ENCODE data around the gene FNDC7. TPM values are rescaled to one million over a fixed set of nuclear protein-coding genes. Genes with fewer than 3 reads are reported as not detected.

Gene FNDC7
- total and polyA plus RNA-seq, 9 of the 15 experiments (the other 6 are each of a cell fraction or from before 2014, with no cell fraction given), result not detected

GRCh38 chr1:108670131-108670773 is 42.5 kb upstream of the FNDC7 start:
- no peaks in the 10 kb centered on the region for H3K36me3 ChIP-seq (ENCODE audit: control insufficient read depth, insufficient read depth, low read length)
- H3K9me3 ChIP-seq (replicated peaks; ENCODE audit: control insufficient read depth, insufficient read depth, low read depth, low read length), result no peaks in the 10 kb centered on the region
- no peak overlapping the region for H3K4me3 ChIP-seq
- no peak overlapping the region; a peak in 1 of 4 replicates for H3K9ac ChIP-seq (ENCODE audit: insufficient read depth in 1 of 2, low read depth in 2 of 2, low read length in 2 of 2)
- FAIRE-seq, result no peak
- no peaks in the 10 kb centered on the region for H3K4me1 ChIP-seq (replicated peaks in 1 of 2; ENCODE audit: control insufficient read depth in 2 of 2, insufficient read depth in 2 of 2, low read length in 2 of 2)
- ChIA-PET CTCF (ENCODE audit: low intra/inter-chr PET ratio) (no interaction called here), POLR2A (no interaction called here)
- H4K20me1 ChIP-seq (replicated peaks; ENCODE audit: control insufficient read depth, insufficient read depth, low read length), result no peaks in the 10 kb centered on the region
- DNase-seq (ENCODE audit: extremely low read depth in 1 of 4, low spot score in 3 of 4), result no peak
- intact Hi-C loops (cut with micrococcal nuclease) (no loop called here), in situ Hi-C loops (cut with MboI) (no loop called here)
- ATAC-seq, result peak; percentile 45
- BruUV-seq (replicated peaks), result no TSS peak
- 48% methylated on average over 5 of the region's 5 CpGs for WGBS (ENCODE audit: insufficient coverage, low coverage, missing lambda C conversion rate)
- H3K79me2 ChIP-seq (ENCODE audit: control insufficient read depth, insufficient read depth, low read length), result no peaks in the 10 kb centered on the region
- no peak overlapping the region for H3K4me2 ChIP-seq (ENCODE audit: insufficient read depth, low read length)
- H2AFZ ChIP-seq (ENCODE audit: low read depth, low read length), result no peak overlapping the region
- H3K9me1 ChIP-seq (ENCODE audit: control insufficient read depth, insufficient read depth, low read length), result no peaks in the 10 kb centered on the region
- no peaks in the 10 kb centered on the region for H3K27me3 ChIP-seq (ENCODE audit: control insufficient read depth in 2 of 2, insufficient read depth in 2 of 2, low read length in 2 of 2)
- H3K27ac ChIP-seq (ENCODE audit: extremely low read depth, low read depth, low read length), result no peak overlapping the region
- no peak for TF ChIP-seq KLF16 (IDR thresholded peaks at IDR 0.05)
- TF ChIP-seq ARID3B (CRISPR knock-in tag; IDR thresholded peaks at IDR 0.05; ENCODE audit: borderline replicate concordance), result no peak
- no peak for TF ChIP-seq ZNF76 (CRISPR knock-in tag; IDR thresholded peaks at IDR 0.05; ENCODE audit: borderline replicate concordance)
- TF ChIP-seq NRF1 (conservative IDR thresholded peaks at IDR 0.05 in 1 of 2, IDR thresholded peaks at IDR 0.05 in 1 of 2), result no peak
- no peak for TF ChIP-seq RAD21 (CRISPR knock-in tag; conservative IDR thresholded peaks at IDR 0.05 in 1 of 2, IDR thresholded peaks at IDR 0.05 in 1 of 2)
- no peak for TF ChIP-seq ILF3 (IDR thresholded peaks at IDR 0.05; ENCODE audit: borderline replicate concordance)
- TF ChIP-seq ZKSCAN3 (CRISPR knock-in tag; IDR thresholded peaks at IDR 0.05), result no peak
- no peak for TF ChIP-seq RBM17 (IDR thresholded peaks at IDR 0.05; ENCODE audit: borderline replicate concordance, low read depth, low read length)
- TF ChIP-seq SAFB2 (IDR thresholded peaks at IDR 0.05; ENCODE audit: borderline replicate concordance, low read depth, low read length, severe bottlenecking), result no peak
- TF ChIP-seq ARID4B (CRISPR knock-in tag; IDR thresholded peaks at IDR 0.05), result no peak
- TF ChIP-seq SIRT6 (IDR thresholded peaks at IDR 0.05; ENCODE audit: low read depth, low read length), result no peak
- TF ChIP-seq IRF1 (CRISPR knock-in tag; IDR thresholded peaks at IDR 0.05; ENCODE audit: borderline replicate concordance), result no peak
- TF ChIP-seq FOXJ2 (tag; IDR thresholded peaks at IDR 0.05), result no peak
- no peak for TF ChIP-seq TGIF2 (CRISPR knock-in tag; IDR thresholded peaks at IDR 0.05)
- TF ChIP-seq JUNB (CRISPR knock-in tag; conservative IDR thresholded peaks at IDR 0.05), result no peak
- no peak for TF ChIP-seq HMG20A (CRISPR knock-in tag; conservative IDR thresholded peaks at IDR 0.05)
- TF ChIP-seq BCOR (IDR thresholded peaks at IDR 0.05), result no peak
